Fibroblast of pulmonary artery (primary cell): ENCODE data around the gene LGI2.
A peak's percentile ranks its signal among the peaks of the same experiment; 100 is the strongest.

Experiments
- DNase-seq: peaks from one replicate; pipeline ENCODE4 v3.0.0-alpha.2; 2010; ENCODE audit warnings: low read depth
- H3K4me3 ChIP-seq: replicated peaks from 2 replicates; pipeline ENCODE4 v1.5.1; 2011; ENCODE audit warnings: low read depth, mild to moderate bottlenecking, control low read depth, low read length, moderate library complexity
- TF ChIP-seq, protein P1 (sequence below): IDR thresholded peaks from 2 replicates; pipeline ENCODE4 v1.5.1; 2011; ENCODE audit warnings: mild to moderate bottlenecking, control low read depth, low read length, inconsistent platforms; ENCODE audit errors: missing control alignments

The LGI2 gene

DNA sequence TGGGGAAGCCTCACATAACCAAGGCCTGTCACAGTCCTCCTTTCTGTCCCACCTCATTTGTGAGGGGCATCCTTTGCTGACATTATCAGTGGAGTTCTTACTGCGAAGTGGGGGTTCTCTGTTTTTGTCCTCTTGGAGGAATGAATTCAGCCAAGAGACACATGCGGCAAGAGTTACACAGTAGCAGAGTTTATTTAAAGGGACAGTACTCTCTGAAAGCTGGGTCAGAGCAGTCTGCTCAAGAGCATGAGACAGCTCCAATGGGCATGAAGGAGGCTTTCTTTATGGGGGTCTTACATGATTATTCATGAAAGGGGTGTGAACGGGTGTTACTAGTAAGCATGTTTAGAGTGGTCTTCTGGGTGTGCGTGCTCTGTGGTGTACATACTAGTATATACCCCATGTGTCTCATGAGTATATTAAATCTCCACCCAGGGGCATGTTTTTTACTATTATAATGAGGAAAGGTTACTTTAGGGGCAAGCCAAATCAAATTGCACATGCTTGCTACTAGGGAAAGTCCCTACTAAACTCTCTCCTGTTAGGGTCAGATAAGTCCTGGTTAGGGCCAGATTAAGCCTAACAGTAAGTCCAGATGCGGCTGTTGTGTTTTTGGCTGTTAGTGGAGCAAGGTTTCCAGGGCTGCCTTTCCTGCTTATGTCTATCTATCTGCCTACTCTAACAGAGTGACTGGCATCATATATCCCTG is 19.8 kb upstream of the LGI2 start:
- H3K4me3 ChIP-seq, result no peak overlapping the region
- TF ChIP-seq, protein P1, sequence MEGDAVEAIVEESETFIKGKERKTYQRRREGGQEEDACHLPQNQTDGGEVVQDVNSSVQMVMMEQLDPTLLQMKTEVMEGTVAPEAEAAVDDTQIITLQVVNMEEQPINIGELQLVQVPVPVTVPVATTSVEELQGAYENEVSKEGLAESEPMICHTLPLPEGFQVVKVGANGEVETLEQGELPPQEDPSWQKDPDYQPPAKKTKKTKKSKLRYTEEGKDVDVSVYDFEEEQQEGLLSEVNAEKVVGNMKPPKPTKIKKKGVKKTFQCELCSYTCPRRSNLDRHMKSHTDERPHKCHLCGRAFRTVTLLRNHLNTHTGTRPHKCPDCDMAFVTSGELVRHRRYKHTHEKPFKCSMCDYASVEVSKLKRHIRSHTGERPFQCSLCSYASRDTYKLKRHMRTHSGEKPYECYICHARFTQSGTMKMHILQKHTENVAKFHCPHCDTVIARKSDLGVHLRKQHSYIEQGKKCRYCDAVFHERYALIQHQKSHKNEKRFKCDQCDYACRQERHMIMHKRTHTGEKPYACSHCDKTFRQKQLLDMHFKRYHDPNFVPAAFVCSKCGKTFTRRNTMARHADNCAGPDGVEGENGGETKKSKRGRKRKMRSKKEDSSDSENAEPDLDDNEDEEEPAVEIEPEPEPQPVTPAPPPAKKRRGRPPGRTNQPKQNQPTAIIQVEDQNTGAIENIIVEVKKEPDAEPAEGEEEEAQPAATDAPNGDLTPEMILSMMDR, result no peak
- no peak for DNase-seq

GRCh38 chr4:25043548-25043947 is 12.8 kb upstream of the LGI2 start:
- DNase-seq, result no peak
- H3K4me3 ChIP-seq, result no peak overlapping the region
- TF ChIP-seq, protein P1, result no peak

- no peak for DNase-seq
- no peak overlapping the region for H3K4me3 ChIP-seq
- TF ChIP-seq, protein P1, result no peak
Observed at GRCh38 chr4:25033526-25033925, 2.8 kb upstream of the LGI2 start.

GRCh38 chr4:25032126-25032525 is 1.4 kb upstream of the LGI2 start:
- DNase-seq, result peak; percentile 21
- TF ChIP-seq, protein P1, result no peak
- H3K4me3 ChIP-seq, result no peak overlapping the region

DNA sequence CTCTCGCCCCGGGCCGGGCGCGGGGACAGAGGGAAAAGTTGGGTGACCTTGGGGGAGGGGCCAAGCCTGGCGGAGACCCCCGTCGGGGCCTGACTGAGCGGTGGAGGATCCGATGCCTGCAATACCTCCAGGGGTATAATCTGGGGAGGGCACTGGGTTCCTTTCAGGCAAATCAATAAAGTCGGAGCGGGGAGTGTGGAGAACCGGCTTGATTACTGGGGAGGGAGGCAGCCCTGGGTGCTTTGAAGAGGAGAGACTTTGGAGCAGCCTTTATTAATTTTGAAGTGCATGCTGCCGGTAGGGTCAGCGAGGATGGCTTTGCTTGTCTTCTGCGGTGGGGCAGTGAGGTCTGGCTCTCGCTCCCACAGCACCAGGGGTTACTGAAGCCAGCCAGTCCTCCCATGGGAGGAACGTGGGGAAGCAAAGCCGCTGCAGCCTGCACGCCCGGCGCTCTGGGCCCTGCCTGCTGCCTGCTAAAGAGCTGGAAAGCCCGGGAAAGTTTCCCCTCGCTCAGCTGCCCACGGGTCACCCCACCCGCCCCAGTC is 403 bp upstream of the LGI2 start:
- peak; percentile 30 for DNase-seq
- TF ChIP-seq, protein P1, result no peak
- H3K4me3 ChIP-seq, result peak overlapping the region; percentile 5

- DNase-seq, result no peak
- H3K4me3 ChIP-seq, result peak overlapping the region; percentile 36
- TF ChIP-seq, protein P1, result no peak
Observed at GRCh38 chr4:25029479-25030276, 1.1 kb downstream of the LGI2 start.
